Measurements from ENCODE around the gene KCTD19. TPM values are rescaled to one million over a fixed set of nuclear protein-coding genes. Genes with fewer than 3 reads are reported as not detected.

Gene KCTD19
- total RNA-seq, 1 experiment from 2014 or later, result 1.1 TPM

DNA sequence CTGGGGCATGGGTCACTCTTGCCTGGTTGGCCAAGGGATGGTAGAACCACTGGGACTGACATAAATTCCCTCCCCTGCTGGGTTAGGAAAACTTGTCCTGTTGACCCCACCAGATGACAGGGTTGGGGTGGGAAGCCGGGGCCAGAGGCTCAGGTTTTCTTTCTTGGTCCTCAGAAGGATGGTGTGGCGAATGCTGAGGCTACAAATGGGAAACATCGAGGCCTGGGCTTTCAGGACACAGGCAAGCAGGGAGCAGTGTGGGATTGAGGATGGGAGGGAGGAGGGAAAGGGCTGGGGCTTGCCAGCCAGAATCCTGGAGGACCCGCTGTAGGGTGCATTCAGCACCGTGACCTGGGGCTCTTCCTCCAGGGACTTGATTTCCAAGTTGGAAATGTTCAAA is 61.7 kb downstream of the KCTD19 start (continued):
- TF ChIP-seq, protein P1, sequence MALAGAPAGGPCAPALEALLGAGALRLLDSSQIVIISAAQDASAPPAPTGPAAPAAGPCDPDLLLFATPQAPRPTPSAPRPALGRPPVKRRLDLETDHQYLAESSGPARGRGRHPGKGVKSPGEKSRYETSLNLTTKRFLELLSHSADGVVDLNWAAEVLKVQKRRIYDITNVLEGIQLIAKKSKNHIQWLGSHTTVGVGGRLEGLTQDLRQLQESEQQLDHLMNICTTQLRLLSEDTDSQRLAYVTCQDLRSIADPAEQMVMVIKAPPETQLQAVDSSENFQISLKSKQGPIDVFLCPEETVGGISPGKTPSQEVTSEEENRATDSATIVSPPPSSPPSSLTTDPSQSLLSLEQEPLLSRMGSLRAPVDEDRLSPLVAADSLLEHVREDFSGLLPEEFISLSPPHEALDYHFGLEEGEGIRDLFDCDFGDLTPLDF (CRISPR knock-in tag; IDR thresholded peaks at IDR 0.05), result no peak
- TF ChIP-seq EMX1 (CRISPR knock-in tag; IDR thresholded peaks at IDR 0.05), result no peak
- TF ChIP-seq, protein P2, sequence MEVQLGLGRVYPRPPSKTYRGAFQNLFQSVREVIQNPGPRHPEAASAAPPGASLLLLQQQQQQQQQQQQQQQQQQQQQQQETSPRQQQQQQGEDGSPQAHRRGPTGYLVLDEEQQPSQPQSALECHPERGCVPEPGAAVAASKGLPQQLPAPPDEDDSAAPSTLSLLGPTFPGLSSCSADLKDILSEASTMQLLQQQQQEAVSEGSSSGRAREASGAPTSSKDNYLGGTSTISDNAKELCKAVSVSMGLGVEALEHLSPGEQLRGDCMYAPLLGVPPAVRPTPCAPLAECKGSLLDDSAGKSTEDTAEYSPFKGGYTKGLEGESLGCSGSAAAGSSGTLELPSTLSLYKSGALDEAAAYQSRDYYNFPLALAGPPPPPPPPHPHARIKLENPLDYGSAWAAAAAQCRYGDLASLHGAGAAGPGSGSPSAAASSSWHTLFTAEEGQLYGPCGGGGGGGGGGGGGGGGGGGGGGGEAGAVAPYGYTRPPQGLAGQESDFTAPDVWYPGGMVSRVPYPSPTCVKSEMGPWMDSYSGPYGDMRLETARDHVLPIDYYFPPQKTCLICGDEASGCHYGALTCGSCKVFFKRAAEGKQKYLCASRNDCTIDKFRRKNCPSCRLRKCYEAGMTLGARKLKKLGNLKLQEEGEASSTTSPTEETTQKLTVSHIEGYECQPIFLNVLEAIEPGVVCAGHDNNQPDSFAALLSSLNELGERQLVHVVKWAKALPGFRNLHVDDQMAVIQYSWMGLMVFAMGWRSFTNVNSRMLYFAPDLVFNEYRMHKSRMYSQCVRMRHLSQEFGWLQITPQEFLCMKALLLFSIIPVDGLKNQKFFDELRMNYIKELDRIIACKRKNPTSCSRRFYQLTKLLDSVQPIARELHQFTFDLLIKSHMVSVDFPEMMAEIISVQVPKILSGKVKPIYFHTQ (CRISPR knock-in tag; IDR thresholded peaks at IDR 0.05), result no peak
- no peak for TF ChIP-seq OVOL2 (CRISPR knock-in tag; IDR thresholded peaks at IDR 0.05; ENCODE audit: borderline replicate concordance)
- no peak for TF ChIP-seq HMGA2 (CRISPR knock-in tag; IDR thresholded peaks at IDR 0.05)

DNA sequence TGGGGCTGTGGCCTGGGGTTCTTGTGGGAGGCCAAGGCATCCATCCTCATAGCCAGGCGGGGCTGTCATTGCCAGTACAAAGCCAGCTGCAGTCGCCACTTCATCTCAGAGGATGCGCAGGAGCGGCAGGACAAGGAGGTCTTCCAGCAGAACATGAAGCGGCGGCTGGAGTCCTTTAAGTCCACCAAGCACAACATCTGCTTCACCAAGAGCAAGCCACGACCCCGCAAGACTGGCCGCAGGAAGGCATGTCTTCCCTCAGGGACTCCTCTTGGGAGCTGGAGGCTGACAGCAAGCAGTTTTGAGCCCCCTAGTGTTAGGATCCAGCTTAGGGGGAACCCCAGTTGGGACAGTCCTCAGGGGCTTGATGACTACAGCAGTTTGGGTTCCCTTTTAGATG is 62.3 kb downstream of the KCTD19 start:
- Mint-ChIP-seq H3K27ac (no peak overlapping the region), H3K27me3 (ENCODE audit: low read depth) (no peaks in the 10 kb centered on the region; the same call in 1 of the 2 replicates), H3K4me1 (peaks cover 4% of the 10 kb centered on the region; the same call in 1 of the 2 replicates), H3K9me3 (no peaks in the 10 kb centered on the region), H3K36me3 (no peaks in the 10 kb centered on the region), H3K4me3 (no peak overlapping the region)
- ATAC-seq (peak; percentile 67), DNase-seq (ENCODE audit: low spot score) (no peak)
- POLR2A ChIA-PET, result interaction anchor here (1.1 kb wide), 1 partner anchor 18 kb away, joined by 4 read pairs; no protein-coding TSS in a partner anchor
- CTCF ChIA-PET, result interaction anchor here (0.7 to 5.3 kb wide), 24 partner anchors 9 to 288 kb away, joined by 3 to 34 read pairs (median 4); partner anchors contain the start of genes FHOD1, KCTD19, LRRC36 and NOL3
- TF ChIP-seq ZNF263 (CRISPR knock-in tag; IDR thresholded peaks at IDR 0.05; ENCODE audit: low read depth), result no peak
- TF ChIP-seq, protein P3, sequence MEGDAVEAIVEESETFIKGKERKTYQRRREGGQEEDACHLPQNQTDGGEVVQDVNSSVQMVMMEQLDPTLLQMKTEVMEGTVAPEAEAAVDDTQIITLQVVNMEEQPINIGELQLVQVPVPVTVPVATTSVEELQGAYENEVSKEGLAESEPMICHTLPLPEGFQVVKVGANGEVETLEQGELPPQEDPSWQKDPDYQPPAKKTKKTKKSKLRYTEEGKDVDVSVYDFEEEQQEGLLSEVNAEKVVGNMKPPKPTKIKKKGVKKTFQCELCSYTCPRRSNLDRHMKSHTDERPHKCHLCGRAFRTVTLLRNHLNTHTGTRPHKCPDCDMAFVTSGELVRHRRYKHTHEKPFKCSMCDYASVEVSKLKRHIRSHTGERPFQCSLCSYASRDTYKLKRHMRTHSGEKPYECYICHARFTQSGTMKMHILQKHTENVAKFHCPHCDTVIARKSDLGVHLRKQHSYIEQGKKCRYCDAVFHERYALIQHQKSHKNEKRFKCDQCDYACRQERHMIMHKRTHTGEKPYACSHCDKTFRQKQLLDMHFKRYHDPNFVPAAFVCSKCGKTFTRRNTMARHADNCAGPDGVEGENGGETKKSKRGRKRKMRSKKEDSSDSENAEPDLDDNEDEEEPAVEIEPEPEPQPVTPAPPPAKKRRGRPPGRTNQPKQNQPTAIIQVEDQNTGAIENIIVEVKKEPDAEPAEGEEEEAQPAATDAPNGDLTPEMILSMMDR (IDR thresholded peaks at IDR 0.05), result no peak
- no peak for TF ChIP-seq SMAD4 (CRISPR knock-in tag; IDR thresholded peaks at IDR 0.05)
- TF ChIP-seq CREB1 (CRISPR knock-in tag; IDR thresholded peaks at IDR 0.05), result no peak
- TF ChIP-seq, protein P4, sequence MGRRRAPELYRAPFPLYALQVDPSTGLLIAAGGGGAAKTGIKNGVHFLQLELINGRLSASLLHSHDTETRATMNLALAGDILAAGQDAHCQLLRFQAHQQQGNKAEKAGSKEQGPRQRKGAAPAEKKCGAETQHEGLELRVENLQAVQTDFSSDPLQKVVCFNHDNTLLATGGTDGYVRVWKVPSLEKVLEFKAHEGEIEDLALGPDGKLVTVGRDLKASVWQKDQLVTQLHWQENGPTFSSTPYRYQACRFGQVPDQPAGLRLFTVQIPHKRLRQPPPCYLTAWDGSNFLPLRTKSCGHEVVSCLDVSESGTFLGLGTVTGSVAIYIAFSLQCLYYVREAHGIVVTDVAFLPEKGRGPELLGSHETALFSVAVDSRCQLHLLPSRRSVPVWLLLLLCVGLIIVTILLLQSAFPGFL (CRISPR knock-in tag; IDR thresholded peaks at IDR 0.05; ENCODE audit: borderline replicate concordance), result no peak
- TF ChIP-seq ZNF416 (CRISPR knock-in tag; IDR thresholded peaks at IDR 0.05), result no peak
- TF ChIP-seq NFATC4 (CRISPR knock-in tag; IDR thresholded peaks at IDR 0.05), result no peak
- TF ChIP-seq, protein P5, sequence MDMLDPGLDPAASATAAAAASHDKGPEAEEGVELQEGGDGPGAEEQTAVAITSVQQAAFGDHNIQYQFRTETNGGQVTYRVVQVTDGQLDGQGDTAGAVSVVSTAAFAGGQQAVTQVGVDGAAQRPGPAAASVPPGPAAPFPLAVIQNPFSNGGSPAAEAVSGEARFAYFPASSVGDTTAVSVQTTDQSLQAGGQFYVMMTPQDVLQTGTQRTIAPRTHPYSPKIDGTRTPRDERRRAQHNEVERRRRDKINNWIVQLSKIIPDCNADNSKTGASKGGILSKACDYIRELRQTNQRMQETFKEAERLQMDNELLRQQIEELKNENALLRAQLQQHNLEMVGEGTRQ (CRISPR knock-in tag; IDR thresholded peaks at IDR 0.05), result no peak

DNA sequence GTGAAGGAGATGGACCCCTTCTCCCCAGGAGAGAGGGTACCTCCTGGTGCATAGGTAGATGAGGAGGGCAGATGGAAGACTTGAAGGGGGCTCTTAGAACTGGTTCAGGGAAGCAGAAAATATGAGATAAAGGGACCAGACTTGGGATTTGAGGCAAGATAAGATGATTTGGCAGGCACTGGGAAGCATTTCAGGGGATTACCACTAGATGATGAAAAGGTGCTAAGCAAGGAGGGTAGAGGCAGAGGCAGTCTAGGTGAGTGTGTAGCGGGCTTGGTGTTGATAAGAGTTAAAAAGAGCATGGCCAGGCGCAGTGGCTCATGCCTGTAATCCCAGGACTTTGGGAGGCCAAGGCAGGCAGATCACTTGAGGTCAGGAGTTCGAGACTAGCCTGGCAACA is 63.3 kb downstream of the KCTD19 start:
- Mint-ChIP-seq H3K36me3 (no peaks in the 10 kb centered on the region), H3K9me3 (no peaks in the 10 kb centered on the region), H3K27ac (no peak overlapping the region), H3K4me1 (peaks cover 4% of the 10 kb centered on the region; the same call in 1 of the 2 replicates), H3K27me3 (ENCODE audit: low read depth) (no peaks in the 10 kb centered on the region; the same call in 1 of the 2 replicates), H3K4me3 (no peak overlapping the region)
- ChIA-PET CTCF (interaction anchor here (0.8 to 5.3 kb wide), 6 partner anchors 22 to 165 kb away, joined by 3 to 34 read pairs (median 6); no protein-coding TSS in a partner anchor), POLR2A (no interaction called here)
- TF ChIP-seq MYBL2 (CRISPR knock-in tag; IDR thresholded peaks at IDR 0.05) (no peak), ZNF232 (CRISPR knock-in tag; IDR thresholded peaks at IDR 0.05) (no peak), EMX1 (CRISPR knock-in tag; IDR thresholded peaks at IDR 0.05) (no peak), MXD4 (CRISPR knock-in tag; IDR thresholded peaks at IDR 0.05; ENCODE audit: borderline replicate concordance) (no peak), ZNF396 (CRISPR knock-in tag; IDR thresholded peaks at IDR 0.05; ENCODE audit: borderline replicate concordance) (no peak)
- TF ChIP-seq, protein P6, sequence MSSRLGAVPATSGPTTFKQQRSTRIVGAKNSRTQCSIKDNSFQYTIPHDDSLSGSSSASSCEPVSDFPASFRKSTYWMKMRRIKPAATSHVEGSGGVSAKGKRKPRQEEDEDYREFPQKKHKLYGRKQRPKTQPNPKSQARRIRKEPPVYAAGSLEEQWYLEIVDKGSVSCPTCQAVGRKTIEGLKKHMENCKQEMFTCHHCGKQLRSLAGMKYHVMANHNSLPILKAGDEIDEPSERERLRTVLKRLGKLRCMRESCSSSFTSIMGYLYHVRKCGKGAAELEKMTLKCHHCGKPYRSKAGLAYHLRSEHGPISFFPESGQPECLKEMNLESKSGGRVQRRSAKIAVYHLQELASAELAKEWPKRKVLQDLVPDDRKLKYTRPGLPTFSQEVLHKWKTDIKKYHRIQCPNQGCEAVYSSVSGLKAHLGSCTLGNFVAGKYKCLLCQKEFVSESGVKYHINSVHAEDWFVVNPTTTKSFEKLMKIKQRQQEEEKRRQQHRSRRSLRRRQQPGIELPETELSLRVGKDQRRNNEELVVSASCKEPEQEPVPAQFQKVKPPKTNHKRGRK (CRISPR knock-in tag; IDR thresholded peaks at IDR 0.05; ENCODE audit: borderline replicate concordance), result no peak
- TF ChIP-seq, protein P7, sequence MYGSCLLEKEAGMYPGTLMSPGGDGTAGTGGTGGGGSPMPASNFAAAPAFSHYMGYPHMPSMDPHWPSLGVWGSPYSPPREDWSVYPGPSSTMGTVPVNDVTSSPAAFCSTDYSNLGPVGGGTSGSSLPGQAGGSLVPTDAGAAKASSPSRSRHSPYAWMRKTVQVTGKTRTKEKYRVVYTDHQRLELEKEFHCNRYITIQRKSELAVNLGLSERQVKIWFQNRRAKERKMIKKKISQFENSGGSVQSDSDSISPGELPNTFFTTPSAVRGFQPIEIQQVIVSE (CRISPR knock-in tag; IDR thresholded peaks at IDR 0.05; ENCODE audit: borderline replicate concordance), result no peak
- DNase-seq (ENCODE audit: low spot score), result no peak
- ATAC-seq, result no peak

All from WTC11 (cell line).